ENCODE results near the gene M1AP. TPM values are rescaled to one million over a fixed set of nuclear protein-coding genes. Genes with fewer than 3 reads are reported as not detected.
"Not testable (repeated sequence)": the region's sequence is repeated elsewhere in the genome, so short reads cannot be mapped to it uniquely, and the experiment has no call there.

M1AP gene
- total RNA-seq, 4 donors from 2014 or later: 0.56 to 1.8 (median 0.91) TPM

GRCh38 chr2:74639550-74639949 is 8.6 kb downstream of the M1AP start:
- TF ChIP-seq CTCF (IDR thresholded peaks at IDR 0.05): no peak
- no peak for ATAC-seq (ENCODE audit: low FRiP score)
- no peak for DNase-seq (ENCODE audit: low spot score)

- DNase-seq (ENCODE audit: low spot score) (no peak), ATAC-seq (ENCODE audit: low FRiP score) (no peak)
- no peak for TF ChIP-seq CTCF (IDR thresholded peaks at IDR 0.05)
Observed at GRCh38 chr2:74632939-74633312, 15.2 kb downstream of the M1AP start.

GRCh38 chr2:74632209-74632938 is 15.8 kb downstream of the M1AP start:
- ATAC-seq (ENCODE audit: low FRiP score): peak; percentile 59
- no peak for DNase-seq (ENCODE audit: low spot score)
- TF ChIP-seq CTCF (IDR thresholded peaks at IDR 0.05): no peak

GRCh38 chr2:74630454-74630853 is 17.7 kb downstream of the M1AP start:
- not testable (repeated sequence) for ATAC-seq (ENCODE audit: low FRiP score); DNase-seq (ENCODE audit: low spot score)

- no peak for TF ChIP-seq CTCF (IDR thresholded peaks at IDR 0.05)
- ATAC-seq (ENCODE audit: low FRiP score) (no peak), DNase-seq (ENCODE audit: low spot score) (no peak)
Observed at GRCh38 chr2:74628538-74629105, 19.5 kb downstream of the M1AP start.

- ATAC-seq (ENCODE audit: low FRiP score): no peak
Observed at GRCh38 chr2:74625658-74626425, 22.3 kb downstream of the M1AP start.

More at GRCh38 chr2:74625658-74626425, 22.3 kb downstream of the M1AP start:
- no peak for DNase-seq (ENCODE audit: low spot score)
- TF ChIP-seq CTCF (IDR thresholded peaks at IDR 0.05): no peak
